Transverse colon (tissue), 3 donors: ENCODE results near the gene POLR2F.

ENCODE experiments used
- POLR2A ChIP-seq: fragments of 450-650 bp; IDR thresholded peaks from one replicate; pipeline ENCODE4 v1.6.1; 2016; ENCODE audit warnings: antibody characterized with exemption, mild to moderate bottlenecking, moderate library complexity
- TF ChIP-seq, protein P1 (sequence below), 5 experiments: fragments of 200-600 bp in 3 of 5; fragments of 450-650 bp in 2 of 5; sonication (generic) in 3 of 5; IDR thresholded peaks; 1 replicate in 2 of 5; 2 replicates in 3 of 5; pipeline ENCODE4 v1.5.1; 2016 to 2017; ENCODE audit warnings: antibody characterized with exemption in 5 of 5, inconsistent platforms in 3 of 5, mild to moderate bottlenecking in 2 of 5, moderate library complexity in 1 of 5

DNA sequence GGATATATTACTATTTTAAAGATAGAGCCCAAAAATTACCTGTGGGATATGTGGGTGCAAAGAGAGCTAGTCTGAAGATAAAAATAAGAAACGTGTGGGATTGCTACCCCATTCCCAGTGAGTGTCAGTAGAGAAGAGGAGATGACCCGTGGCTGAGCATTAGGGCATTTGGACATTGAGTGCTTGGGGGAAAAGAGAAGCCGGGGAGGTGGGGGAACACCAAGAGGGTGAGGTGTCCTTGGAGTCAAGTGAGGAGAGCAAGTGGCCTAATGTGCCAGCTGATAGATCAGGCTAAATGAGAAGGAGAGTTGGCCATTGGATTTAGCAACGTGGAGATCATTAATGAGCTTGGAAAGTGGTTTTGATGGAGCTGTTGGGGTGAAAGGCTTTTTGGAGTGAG is 1.2 kb downstream of the POLR2F start:
- TF ChIP-seq, protein P1, sequence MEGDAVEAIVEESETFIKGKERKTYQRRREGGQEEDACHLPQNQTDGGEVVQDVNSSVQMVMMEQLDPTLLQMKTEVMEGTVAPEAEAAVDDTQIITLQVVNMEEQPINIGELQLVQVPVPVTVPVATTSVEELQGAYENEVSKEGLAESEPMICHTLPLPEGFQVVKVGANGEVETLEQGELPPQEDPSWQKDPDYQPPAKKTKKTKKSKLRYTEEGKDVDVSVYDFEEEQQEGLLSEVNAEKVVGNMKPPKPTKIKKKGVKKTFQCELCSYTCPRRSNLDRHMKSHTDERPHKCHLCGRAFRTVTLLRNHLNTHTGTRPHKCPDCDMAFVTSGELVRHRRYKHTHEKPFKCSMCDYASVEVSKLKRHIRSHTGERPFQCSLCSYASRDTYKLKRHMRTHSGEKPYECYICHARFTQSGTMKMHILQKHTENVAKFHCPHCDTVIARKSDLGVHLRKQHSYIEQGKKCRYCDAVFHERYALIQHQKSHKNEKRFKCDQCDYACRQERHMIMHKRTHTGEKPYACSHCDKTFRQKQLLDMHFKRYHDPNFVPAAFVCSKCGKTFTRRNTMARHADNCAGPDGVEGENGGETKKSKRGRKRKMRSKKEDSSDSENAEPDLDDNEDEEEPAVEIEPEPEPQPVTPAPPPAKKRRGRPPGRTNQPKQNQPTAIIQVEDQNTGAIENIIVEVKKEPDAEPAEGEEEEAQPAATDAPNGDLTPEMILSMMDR (IDR thresholded peaks at IDR 0.05), result no peak
- no peak for TF ChIP-seq POLR2A
